HG03196 (cell line): ENCODE results near the gene DDX50.
"Not testable (repeated sequence)": the region's sequence is repeated elsewhere in the genome, so short reads cannot be mapped to it uniquely, and the experiment has no call there.

Experiments
- ATAC-seq: cut with Tn5 transposase; IDR thresholded peaks from one replicate; pipeline ENCODE4 v1.9.1; 2021; ENCODE audit not compliant: unreplicated experiment

The DDX50 gene

DNA sequence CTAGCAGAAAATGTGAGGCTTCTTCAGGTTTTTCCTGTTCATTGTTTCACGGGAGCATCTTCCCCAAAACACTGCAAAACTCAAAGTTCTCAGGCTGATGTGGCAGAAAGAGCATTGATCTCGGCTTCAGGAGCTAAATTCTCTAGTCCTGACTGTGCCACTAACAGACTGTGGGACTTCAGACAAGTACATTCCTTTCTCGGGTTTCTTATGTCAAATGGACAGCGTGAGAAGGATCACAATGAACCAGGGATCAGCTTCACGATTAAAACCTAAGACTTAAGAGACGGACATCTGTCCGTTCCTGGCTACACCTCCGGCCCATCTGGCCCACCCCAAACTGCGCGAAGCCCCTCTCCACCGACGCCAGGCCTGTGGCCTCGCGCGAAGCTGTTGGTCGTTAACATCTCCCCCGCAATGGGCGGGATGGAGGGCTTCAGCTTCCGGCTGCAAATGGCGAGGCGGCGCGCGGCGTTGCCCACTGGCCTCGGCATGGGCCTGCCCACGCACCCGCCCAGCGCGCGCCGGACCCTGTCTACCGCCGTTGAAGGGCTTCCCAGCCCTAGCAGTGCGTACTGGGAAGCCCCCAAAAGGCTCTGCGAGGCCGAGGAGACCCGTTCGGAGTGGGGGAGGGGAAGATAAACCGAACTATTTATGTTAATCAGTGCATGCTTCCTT is 549 bp upstream of the DDX50 start:
- ATAC-seq, result peak; percentile 34

DNA sequence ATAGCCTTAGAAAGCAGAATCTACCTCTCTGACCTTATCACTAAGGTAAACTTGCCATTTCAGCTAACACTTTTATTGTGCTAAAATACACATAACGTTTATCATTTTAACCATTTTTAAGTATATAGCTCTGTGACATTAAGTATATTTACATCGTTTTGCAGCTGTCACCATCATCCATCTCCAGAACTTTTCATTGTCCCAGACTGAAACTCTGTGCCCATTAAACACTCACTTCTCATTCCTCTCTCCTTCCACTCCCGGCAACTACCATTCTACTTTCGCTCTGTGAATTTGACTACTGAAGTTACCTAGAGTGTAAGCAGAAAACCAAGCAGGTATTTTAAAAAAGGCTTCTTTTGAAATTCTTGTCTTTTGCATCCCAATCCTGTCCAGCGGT is 1.3 kb downstream of the DDX50 start:
- ATAC-seq, result no peak

DNA sequence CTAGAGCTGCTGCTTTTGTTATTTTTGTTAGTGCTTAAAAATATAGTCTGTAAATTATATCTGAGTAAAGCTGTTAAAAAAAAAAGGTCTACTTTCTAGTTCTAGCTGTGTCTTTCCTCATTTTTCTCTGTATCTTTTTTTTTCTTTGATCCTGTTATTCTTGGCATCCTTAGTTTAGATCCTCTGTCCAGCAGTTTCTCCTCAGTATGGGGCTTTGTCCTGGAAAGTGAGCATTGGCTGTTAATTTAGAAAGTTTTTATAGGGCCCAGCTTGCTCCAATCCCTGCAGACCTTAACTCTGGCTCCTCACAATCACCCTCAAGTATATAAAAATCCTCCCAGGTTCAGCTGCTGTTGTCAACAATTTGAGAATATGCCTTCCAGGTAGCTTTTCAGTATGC is 23.5 kb downstream of the DDX50 start:
- ATAC-seq, result no peak

DNA sequence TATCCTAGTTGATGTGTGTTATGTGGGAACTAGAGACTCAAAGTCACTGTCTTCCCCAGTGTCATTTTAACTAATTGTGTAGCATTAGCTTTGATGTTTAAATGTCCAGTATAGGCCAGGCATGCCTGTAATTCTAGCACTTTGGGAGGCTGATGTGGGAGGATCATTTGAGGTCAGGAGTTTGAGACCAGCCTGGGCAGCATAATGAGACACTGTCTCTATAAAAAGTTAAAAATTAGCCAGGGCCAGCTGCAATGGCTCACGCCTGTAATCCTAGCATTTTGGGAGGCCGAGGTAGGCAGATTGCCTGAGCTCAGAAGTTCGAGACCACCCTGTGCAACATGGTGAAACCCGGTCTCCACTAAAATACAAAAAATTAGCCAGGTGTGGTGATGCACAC is 24.4 kb downstream of the DDX50 start:
- no peak for ATAC-seq

DNA sequence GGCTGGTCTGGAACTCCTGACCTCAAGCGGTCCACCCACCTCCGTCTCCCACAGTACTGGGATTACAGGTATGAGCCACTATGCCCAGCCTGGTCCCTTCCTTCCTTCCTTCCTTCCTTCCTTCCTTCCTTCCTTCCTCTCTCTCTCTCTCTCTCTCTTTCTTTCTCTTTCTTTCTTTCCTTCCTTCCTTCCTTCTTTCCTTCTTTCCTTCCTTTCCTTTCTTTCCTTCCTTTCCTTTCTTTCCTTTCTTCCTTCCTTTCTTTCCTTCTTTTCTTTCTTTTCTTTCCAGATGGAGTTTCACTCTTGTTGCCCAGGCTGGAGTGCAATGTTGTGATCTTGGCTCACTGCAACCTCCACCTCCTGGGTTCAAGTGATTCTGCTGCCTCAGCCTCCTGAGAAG is 28.0 kb downstream of the DDX50 start:
- ATAC-seq, result not testable (repeated sequence)

DNA sequence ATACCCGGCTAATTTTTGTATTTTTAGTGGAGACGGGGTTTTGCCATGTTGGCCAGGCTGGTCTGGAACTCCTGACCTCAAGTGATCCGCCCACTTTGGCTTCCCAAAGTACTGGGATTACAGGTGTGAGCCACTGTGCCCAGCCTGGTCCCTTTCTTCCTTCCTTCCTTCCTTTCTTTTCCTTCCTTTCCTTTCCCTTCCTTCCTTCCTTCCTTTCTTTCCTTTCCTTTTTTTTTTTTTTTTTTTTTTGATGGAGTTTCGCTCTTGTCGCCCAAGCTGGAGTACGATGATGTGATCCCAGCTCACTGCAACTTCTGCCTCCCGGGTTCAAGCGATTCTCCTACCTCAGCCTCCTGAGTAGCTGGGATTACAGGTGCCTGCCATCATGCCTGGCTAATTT is 28.8 kb downstream of the DDX50 start:
- not testable (repeated sequence) for ATAC-seq

DNA sequence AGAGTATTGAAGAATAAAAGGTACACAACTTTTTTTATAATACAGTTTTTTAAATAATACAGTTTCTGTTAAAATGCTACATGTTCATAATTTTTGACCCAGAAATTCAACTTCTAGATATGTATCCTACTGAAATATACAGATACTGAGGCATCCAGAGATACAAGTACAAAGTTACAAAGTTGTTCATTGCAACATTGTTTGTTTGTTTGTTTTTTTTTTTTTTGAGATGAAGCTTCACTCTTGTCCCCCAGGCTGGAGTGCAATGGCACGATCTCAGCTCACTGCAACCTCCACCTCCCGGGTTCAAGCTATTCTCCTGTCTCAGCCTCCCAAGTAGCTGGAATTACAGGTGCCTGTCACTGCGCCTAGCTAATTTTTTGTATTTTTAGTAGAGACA is 31.7 kb downstream of the DDX50 start:
- not testable (repeated sequence) for ATAC-seq

DNA sequence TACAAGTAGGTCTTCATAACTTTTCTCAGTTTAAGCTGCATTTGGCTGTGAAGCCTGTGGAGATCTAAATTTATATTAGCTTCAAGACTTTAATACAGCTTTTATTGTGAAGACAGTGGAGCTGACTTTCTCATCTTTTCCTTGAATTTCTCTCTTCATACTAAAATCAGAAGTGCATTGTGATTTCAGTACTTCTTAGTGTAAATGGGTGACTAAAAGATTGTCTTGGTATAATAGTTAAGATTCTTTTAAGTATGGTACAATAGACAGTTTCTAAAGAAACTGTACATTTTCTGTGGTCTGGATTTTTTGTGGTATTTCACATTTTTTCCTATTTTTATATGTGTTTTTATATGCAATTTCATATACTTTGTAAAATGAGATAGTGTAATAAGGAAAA is 33.9 kb downstream of the DDX50 start:
- ATAC-seq, result no peak

DNA sequence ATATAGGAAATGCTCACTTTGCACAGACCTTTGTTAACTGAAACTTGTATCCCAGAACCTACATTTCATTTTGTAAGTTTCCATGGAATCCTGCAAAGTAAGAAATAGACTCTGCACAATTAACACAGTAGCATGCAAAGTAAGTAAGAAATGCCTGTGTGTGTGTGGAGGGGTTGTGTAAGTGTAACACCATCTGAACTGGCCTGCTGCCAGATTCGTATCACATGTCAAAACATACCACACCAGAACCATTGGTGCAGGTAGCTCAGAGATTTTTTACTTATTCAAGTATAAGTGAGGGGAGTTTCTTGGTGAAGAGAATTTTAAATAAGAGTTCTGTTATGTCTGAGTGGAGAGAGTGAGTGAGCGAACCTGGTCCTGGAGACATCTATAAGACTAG is 37.0 kb downstream of the DDX50 start:
- ATAC-seq, result no peak

DNA sequence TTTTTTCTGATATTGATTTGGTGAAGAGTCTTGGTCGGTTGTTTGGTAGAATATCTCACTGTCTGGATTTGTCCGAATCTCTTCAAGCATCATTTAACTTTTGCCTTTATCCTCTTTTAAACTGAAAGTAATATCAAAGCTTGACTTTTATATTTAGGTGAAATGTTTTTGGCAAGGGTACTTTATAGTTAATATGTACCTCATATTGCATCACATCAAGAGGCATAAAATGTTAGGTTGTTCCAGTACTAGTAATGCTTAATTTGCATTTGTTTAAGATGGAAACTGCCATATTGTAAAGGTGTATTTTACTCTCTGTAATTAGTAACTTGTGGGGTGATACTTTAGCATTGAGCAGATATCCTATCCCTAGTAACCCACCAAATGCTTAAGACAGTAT is 37.8 kb downstream of the DDX50 start:
- no peak for ATAC-seq

DNA sequence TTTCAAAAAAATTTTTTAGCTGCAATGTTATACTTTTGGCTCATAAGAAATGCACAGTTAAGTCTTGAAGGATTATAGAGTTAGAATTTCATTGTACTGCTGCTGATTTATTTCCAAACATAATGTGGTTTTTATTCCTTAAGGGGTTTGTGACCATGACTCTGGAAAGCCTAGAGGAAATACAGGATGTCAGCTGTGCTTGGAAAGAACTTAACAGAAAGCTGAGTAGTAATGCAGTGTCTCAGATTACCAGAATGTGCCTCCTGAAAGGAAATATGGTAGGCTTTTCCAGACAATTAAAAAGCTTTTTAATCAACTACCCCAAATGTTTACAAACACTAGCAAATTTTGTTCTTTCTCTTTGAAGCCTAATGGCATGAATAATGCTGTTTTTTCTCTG is 39.8 kb downstream of the DDX50 start:
- not testable (repeated sequence) for ATAC-seq

DNA sequence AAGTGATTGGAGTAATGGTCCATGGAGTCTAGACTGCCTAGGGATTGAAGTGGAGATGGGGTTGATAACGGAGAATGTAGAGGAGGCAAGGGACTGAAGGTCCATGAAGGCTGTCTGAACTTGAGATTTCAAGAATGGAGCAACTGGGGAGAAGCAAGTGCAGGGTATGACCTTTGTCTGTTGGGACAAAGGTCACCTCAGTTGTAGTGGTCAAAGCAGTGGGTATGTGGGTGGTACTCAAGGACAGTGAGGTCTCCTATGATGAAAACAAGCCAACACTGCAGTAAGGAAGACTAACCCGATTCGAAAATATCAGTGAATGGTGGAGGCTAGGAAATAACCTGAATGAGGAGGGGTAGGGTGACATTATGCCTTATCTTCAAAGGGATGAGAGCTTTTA is 49.5 kb downstream of the DDX50 start:
- no peak for ATAC-seq

DNA sequence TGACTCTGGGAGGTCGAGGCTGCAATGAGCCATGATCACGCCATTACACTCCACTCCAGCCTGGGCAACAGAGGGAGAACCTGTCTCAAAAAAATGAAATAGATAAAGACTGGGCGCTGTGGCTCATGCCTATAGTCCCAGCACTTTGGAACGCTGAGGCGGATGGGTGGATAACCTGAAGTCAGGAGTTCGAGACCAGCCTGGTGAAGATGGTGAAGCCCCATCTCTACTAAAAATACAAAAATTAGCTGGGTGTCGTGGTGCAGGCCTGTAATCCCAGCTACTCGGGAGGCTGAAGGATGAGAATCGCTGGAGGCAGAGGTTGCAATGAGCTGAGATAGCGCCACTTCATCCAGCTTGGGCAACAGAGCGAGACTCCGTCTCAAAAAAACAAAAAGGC is 53.8 kb downstream of the DDX50 start:
- no peak for ATAC-seq

DNA sequence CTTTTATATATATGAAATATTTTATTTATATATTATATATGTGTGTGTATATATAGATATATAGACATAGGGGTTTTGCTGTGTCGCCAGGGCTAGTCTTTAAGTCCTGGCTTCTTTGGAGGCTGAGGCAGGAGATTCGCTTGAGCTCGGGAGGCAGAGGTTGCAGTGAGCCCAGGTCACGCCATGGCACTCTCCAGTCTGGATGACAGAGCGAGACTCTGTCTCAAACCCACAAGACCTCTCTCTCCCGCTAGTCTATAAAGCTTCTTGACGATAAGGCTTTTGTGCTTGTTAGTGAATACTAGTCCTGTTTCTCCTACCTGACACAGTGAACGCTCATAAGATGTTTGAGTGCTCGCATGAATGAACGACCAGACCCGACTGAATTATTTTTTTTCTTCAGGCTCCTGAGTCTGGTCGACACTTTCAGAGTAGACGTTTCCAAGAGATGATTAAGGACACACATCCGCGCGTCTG is 54.3 kb downstream of the DDX50 start:
- peak; percentile 12 for ATAC-seq

DNA sequence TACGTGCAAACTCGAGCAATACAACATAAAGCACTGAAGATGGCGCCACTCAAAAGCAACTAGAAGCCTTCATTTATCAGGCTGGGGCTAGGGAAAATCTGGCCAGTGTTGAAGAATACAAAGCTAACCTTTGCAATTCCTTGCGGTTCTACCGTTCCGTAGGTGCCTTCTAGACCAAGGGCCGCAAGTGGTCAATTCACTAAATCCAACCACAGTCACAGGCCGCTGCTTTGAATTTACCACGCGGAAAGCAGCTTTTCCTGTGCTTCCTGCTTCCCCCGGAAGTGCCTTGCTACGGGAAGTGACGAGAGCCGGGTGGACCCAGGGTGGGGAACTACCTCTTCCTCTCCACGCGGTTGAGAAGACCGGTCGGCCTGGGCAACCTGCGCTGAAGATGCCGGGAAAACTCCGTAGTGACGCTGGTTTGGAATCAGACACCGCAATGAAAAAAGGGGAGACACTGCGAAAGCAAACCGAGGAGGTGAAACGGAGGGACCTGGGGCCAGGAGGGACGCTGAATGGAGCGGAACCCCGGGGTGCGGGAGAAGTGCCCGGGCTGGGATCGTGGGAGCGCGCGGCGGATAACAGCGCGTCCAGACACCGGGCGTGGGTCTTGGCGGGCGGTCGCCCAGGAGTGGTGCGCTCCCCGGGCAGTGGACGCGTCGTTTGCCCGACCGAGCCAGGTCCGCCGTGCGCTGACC is 54.9 kb downstream of the DDX50 start, which contains the start of gene DDX21:
TSS of gene DDX21 (plus strand) at position 339 of the 701 bp plus-strand sequence. CDS start at position 395, 56 bp downstream.
- ATAC-seq, result peak; percentile 79

DNA sequence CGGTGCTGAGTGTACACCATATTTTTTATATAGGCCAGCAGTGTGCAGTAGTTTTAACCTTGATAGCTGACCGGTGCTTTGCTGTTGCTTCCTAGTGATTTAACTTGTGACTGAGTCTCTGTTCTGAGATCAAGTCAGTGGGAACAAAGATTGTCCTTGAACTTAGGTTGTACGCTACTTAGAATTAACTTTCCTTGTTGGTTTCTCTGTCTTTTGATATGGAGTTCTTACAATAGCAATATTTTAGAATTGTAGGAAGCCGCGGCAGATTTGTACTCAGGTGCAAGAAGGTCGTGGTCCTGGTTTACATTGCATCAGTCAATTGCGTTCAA is 56.1 kb downstream of the DDX50 start:
- no peak for ATAC-seq

DNA sequence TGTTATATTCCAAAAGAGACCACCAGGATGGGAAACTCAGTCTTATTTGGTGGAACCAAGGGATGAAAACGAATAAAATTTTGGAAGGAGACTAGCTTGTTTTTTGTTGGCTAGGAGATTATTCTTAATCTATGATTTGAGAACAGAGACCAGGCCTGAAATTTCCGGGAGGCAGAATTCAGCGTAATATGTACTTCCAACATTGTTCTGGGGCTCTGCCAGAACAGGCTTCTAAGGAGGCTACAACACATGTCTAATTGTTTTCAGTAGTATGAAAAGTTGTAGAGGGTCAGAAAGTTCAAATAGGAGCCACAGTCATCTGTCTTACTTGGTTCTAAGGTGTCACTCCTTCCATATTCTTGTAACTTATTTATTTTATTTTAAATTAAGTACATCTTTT is 56.5 kb downstream of the DDX50 start:
- no peak for ATAC-seq

DNA sequence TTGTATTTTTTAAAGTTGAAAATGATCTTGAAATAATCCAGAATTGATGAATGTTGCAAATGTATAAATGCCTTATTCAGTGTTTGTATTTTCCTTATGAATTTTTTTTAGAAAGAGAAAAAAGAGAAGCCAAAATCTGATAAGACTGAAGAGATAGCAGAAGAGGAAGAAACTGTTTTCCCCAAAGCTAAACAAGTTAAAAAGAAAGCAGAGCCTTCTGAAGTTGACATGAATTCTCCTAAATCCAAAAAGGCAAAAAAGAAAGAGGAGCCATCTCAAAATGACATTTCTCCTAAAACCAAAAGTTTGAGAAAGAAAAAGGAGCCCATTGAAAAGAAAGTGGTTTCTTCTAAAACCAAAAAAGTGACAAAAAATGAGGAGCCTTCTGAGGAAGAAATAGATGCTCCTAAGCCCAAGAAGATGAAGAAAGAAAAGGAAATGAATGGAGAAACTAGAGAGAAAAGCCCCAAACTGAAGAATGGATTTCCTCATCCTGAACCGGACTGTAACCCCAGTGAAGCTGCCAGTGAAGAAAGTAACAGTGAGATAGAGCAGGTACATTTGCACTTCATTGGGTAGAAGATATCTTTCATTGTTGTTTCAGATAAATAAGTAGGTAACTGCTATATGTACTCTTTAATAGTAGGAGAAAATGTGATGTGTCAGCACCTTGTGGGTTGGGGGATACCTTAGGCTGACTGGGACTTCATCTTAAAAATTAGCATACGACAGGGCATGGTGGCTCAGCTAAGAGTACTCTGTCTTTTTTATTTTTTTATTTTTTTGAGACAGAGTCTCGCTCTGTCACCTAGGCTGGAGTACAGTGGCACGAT is 58.8 kb downstream of the DDX50 start:
- no peak for ATAC-seq

DNA sequence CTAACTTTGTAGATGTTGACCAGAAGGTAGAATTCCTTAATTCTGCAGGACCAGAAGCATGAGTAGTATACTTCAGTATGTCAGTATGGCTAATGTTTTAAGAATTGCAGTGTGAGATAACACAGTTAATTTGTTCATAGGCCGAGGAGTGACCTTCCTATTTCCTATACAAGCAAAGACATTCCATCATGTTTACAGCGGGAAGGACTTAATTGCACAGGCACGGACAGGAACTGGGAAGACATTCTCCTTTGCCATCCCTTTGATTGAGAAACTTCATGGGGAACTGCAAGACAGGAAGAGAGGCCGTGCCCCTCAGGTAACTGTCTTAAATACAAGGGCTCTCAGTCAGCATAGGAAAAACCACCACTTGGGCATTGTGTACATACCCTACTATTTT is 62.0 kb downstream of the DDX50 start:
- no peak for ATAC-seq

DNA sequence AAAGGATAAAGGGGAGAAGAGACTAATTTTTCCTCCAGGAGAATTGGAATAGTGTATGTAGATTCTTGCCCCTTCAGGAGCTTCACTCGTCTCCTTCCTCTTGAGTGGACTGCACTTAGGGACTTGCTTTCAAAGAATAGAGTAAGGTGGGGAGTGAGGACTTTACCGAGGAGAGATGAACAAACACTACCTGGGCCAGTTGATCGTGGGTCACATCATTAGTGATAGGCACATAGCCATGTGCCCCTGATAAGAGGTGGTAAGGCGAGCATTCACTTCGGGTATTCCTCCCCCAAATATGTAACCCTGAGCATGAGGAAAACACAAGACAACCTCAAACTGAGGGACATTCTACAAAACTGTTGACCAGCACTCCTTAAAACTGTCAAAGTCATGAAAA is 72.9 kb downstream of the DDX50 start:
- no peak for ATAC-seq

DNA sequence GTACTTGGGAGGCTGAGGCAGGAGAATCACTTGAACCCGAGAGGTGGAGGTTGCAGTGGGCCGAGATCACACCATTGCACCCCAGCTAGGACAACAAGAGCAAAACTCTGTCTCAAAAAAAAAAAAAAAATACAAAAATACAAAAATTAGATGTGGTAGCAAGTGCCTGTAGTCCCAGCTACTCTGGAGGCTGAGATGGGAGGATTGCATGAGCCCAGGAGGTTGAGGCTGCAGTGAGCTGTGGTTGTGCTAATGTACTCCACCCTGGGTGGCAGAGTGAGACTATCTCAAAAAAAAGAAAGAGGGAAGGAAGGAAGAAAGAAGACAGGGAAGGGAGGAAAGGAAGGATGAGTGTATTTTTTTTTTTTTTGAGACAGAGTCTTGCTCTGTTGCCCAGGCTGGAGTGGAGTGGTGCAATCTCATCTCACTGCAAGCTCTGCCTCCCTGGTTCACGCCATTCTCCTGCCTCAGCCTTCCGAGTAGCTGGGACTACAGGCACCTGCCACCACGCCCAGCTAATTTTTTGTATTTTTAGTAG is 74.9 kb downstream of the DDX50 start:
- ATAC-seq, result not testable (repeated sequence)

DNA sequence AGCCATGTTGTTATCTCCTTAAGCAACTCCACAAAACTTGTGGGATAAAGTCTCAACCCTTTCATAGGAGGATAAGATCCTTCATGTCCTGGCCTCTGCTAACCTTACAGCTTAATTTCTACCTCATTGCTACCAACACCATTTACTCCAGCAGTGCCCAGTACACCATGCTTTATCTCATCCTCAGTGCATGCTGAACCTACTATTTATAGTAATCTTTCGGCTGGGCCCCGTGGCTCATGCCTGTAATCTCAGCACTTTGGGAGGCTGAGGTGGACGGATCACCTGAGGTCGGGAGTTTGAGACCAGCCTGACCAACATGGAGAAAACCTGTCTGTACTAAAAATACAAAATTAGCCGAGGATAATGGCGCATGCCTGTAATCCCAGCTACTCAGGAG is 78.6 kb downstream of the DDX50 start:
- ATAC-seq, result not testable (repeated sequence)
